ENCODE results near the gene GDF11. TPM values are rescaled to one million over a fixed set of nuclear protein-coding genes. Genes with fewer than 3 reads are reported as not detected.

GDF11 gene
- total RNA-seq, 3 donors from 2014 or later, result 0.64 to 1.6 (median 0.88) TPM

DNA sequence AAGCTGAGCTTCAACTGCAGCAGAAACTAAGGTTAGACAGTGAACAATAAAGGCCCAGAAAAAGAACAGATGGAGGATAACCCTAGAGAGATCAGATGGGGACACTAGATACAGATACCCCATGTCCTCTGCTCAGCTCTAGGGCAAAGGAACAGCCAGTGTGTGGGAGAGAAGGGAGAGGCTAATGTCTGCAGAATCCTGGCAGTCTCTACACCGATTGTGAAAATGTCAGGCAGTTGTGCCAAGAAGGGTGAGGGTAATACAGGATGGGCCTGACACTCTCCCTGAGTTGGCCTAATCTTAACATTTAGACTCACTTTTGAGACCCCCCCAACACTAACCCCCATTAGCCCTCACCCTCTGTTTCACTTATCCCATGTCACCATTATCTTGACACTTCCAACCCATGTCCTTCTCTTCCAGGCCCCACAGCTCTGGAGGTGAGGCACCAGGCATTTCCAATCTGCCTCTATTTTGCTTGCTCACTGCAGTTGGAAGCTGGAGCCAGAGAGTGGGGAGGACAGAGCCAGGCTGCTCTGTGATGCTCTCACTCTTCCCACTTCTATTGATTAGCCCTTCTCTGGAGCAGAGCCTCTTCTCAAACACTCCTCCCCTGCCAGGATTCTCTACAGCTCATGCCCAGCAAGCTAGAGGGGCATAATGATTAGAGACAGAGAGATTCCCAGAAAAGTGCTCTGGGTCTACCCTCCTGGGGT lies 30.1 kb upstream of the GDF11 start:
- H3K9me3 ChIP-seq, result no peaks in the 10 kb centered on the region
- no peak for TF ChIP-seq POLR2A (IDR thresholded peaks at IDR 0.05)
- TF ChIP-seq, protein P1, sequence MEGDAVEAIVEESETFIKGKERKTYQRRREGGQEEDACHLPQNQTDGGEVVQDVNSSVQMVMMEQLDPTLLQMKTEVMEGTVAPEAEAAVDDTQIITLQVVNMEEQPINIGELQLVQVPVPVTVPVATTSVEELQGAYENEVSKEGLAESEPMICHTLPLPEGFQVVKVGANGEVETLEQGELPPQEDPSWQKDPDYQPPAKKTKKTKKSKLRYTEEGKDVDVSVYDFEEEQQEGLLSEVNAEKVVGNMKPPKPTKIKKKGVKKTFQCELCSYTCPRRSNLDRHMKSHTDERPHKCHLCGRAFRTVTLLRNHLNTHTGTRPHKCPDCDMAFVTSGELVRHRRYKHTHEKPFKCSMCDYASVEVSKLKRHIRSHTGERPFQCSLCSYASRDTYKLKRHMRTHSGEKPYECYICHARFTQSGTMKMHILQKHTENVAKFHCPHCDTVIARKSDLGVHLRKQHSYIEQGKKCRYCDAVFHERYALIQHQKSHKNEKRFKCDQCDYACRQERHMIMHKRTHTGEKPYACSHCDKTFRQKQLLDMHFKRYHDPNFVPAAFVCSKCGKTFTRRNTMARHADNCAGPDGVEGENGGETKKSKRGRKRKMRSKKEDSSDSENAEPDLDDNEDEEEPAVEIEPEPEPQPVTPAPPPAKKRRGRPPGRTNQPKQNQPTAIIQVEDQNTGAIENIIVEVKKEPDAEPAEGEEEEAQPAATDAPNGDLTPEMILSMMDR (IDR thresholded peaks at IDR 0.05), result no peak
- no peak for TF ChIP-seq POLR2AphosphoS5 (IDR thresholded peaks at IDR 0.05)
- H3K27me3 ChIP-seq, result no peaks in the 10 kb centered on the region
- DNase-seq (ENCODE audit: low spot score in 2 of 2), result no peak
- no peak overlapping the region for H3K4me3 ChIP-seq
- intact Hi-C loops (cut with DNase I; ENCODE audit: low total_unique reads), result no loop called here
- H3K27ac ChIP-seq, result peak overlapping the region in 1 of 2 donors; percentile 14
- H3K36me3 ChIP-seq, result no peaks in the 10 kb centered on the region
- peaks cover 5 to 12% of the 10 kb centered on the region in 2 donors for H3K4me1 ChIP-seq

DNA sequence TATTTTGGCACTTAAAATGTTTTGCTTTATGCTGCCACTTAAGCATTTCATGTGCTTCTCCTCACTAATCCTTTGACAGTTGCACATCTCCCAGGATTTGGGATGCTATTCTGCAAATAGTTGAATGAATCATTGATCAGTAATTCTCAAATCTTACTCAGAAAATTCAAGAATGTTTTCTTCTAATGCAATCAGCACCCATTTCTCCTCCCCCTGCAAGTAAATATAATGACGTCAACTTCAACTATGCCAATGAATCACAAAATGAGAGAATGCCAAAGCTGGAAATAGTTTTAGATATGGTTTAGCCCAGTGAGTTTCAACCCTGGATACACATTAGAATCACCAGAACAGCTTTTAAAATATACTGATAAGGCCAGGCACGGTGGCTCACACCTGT lies 29.2 kb upstream of the GDF11 start:
- intact Hi-C loops (cut with DNase I; ENCODE audit: low total_unique reads), result no loop called here
- Histone ChIP-seq H3K9me3 (no peaks in the 10 kb centered on the region), H3K27ac (no peak overlapping the region), H3K36me3 (no peaks in the 10 kb centered on the region), H3K27me3 (no peaks in the 10 kb centered on the region), H3K4me3 (no peak overlapping the region), H3K4me1 (peaks cover 8 to 14% of the 10 kb centered on the region in 2 donors)
- no peak for DNase-seq (ENCODE audit: low spot score in 2 of 2)
- TF ChIP-seq POLR2AphosphoS5 (IDR thresholded peaks at IDR 0.05) (no peak), POLR2A (IDR thresholded peaks at IDR 0.05) (no peak)
- TF ChIP-seq, protein P1 (IDR thresholded peaks at IDR 0.05), result no peak

DNA sequence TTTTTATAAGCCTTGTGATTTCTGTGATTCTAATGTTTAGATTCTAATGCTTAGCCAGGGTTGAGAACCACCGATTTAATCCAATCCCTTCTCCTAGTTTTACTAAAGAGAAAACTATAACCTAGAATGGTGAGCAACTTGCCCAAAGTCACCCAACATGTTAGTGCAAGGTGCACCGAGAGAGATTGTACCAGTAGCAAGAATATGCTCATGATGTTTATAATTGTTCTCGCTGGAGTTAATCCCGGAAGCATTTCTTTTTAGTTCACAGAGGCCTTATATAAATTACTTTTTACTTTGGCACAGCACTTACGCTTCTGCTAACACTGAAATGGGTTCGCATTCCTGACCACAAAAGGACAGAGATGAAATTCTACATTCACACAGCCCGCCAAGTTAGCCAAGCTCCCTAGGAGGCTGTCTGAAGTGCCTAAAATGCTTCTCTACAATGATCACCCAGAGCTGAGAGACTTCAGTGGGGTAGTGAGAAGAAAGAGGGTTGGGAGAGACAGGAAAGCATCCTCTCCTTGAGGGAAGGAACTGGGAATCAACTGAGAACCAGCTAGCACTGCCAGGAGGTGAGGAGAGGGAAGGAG lies 27.7 kb upstream of the GDF11 start:
- Histone ChIP-seq H3K36me3 (no peaks in the 10 kb centered on the region), H3K4me1 (peaks cover 12 to 23% of the 10 kb centered on the region in 2 donors), H3K9me3 (no peaks in the 10 kb centered on the region), H3K27me3 (no peaks in the 10 kb centered on the region), H3K27ac (peak overlapping the region; percentile 96 to 97), H3K4me3 (peak overlapping the region; percentile 76 to 79 (median 78))
- no peak for DNase-seq (ENCODE audit: low spot score in 2 of 2)
- TF ChIP-seq POLR2A (IDR thresholded peaks at IDR 0.05) (no peak), POLR2AphosphoS5 (IDR thresholded peaks at IDR 0.05) (no peak)
- TF ChIP-seq, protein P1 (IDR thresholded peaks at IDR 0.05), result no peak
- intact Hi-C loops (cut with DNase I; ENCODE audit: low total_unique reads), result no loop called here

DNA sequence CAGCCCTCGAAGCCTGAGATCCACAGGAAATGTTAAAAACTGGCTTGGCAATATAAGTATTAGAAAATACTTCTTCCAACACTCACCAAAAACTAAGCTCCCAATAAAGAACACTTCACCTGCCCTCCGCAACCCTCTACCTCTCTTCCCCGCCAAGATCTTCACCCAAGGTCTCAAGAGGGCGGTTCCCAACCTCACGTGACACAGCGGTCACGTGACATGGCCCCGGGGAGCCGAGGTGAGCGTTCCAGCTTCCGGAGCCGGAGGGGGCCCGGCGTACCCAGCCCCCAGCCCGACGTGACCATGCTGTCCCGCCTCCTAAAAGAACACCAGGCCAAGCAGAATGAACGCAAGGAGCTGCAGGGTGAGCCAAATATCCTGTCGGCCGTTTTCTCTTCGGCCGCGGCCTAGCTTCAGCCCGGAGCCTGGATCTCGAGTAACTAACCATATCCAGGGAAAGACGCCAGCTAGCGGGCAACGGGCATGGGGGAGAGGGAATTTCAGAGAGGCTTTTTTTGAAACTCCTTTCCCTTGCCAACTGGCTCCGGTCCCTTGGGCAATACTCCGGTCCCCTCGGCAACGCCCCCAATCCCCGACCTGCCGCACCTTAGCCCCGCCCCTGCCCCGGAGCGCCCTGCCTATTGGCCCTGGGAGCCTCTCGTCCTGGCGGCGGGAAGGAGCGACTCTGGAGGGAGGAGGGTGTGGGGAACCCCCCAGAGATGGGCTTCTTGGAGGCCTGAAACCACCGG lies 26.9 kb upstream of the GDF11 start, which contains the start of gene BLOC1S1:
TSS of gene BLOC1S1 (plus strand) at position 214 of the 749 bp plus-strand sequence. CDS start at position 220, 6 bp downstream.
- Histone ChIP-seq H3K36me3 (no peaks in the 10 kb centered on the region), H3K27ac (peak within 1 kb of the TSS; percentile 96 to 97), H3K9me3 (no peaks in the 10 kb centered on the region), H3K4me1 (peaks cover 13 to 24% of the 10 kb centered on the region in 2 donors), H3K4me3 (peak within 1 kb of the TSS; percentile 76 to 79 (median 78)), H3K27me3 (no peaks in the 10 kb centered on the region)
- intact Hi-C loops (cut with DNase I; ENCODE audit: low total_unique reads), result no loop called here
- no peak for TF ChIP-seq POLR2A (IDR thresholded peaks at IDR 0.05)
- TF ChIP-seq, protein P1 (IDR thresholded peaks at IDR 0.05), result peak in 2 of 3 donors; percentile 10 to 31
- TF ChIP-seq POLR2AphosphoS5 (IDR thresholded peaks at IDR 0.05), result peak; percentile 92 to 98 (median 97)
- DNase-seq (ENCODE audit: low spot score in 2 of 2), result peak; percentile 92 to 94
